IPS-15b (cell line): ENCODE data around the gene CALML3.

Experiments used
- H3K27me3 ChIP-seq: one replicate; pipeline ENCODE4 v1.6.1; 2013; ENCODE audit warnings: low read length; ENCODE audit not compliant: control insufficient read depth, insufficient read depth
- H3K36me3 ChIP-seq: one replicate; pipeline ENCODE4 v1.6.1; 2013; ENCODE audit warnings: low read length; ENCODE audit not compliant: control insufficient read depth, insufficient read depth
- H3K4me1 ChIP-seq: one replicate; pipeline ENCODE4 v1.6.1; 2013; ENCODE audit warnings: mild to moderate bottlenecking, low read length; ENCODE audit not compliant: control insufficient read depth, insufficient read depth
- H3K4me3 ChIP-seq: one replicate; pipeline ENCODE4 v1.5.1; 2013; ENCODE audit warnings: low read depth, low read length
- H3K9ac ChIP-seq: one replicate; pipeline ENCODE4 v1.6.1; 2013; ENCODE audit warnings: low read depth, mild to moderate bottlenecking, low read length
- H3K9me3 ChIP-seq: one replicate; pipeline ENCODE4 v1.6.1; 2013; ENCODE audit warnings: mild to moderate bottlenecking, low read length; ENCODE audit not compliant: control insufficient read depth, insufficient read depth

The CALML3 gene

GRCh38 chr10:5511885-5512280, 12.9 kb upstream of the CALML3 start:
- no peaks in the 10 kb centered on the region for H3K9me3 ChIP-seq
- no peaks in the 10 kb centered on the region for H3K27me3 ChIP-seq

GRCh38 chr10:5512331-5512730, 12.4 kb upstream of the CALML3 start:
- Histone ChIP-seq H3K9ac (no peak overlapping the region), H3K9me3 (no peaks in the 10 kb centered on the region), H3K4me1 (no peaks in the 10 kb centered on the region), H3K36me3 (no peaks in the 10 kb centered on the region), H3K27me3 (no peaks in the 10 kb centered on the region), H3K4me3 (no peak overlapping the region)

More at GRCh38 chr10:5511885-5512280, 12.9 kb upstream of the CALML3 start:
- Histone ChIP-seq H3K4me1 (no peaks in the 10 kb centered on the region), H3K36me3 (no peaks in the 10 kb centered on the region), H3K4me3 (no peak overlapping the region), H3K9ac (no peak overlapping the region)

GRCh38 chr10:5512881-5513612, 11.7 kb upstream of the CALML3 start:
- Histone ChIP-seq H3K4me1 (no peaks in the 10 kb centered on the region), H3K36me3 (no peaks in the 10 kb centered on the region), H3K4me3 (no peak overlapping the region), H3K9me3 (no peaks in the 10 kb centered on the region), H3K9ac (no peak overlapping the region), H3K27me3 (no peaks in the 10 kb centered on the region)

DNA sequence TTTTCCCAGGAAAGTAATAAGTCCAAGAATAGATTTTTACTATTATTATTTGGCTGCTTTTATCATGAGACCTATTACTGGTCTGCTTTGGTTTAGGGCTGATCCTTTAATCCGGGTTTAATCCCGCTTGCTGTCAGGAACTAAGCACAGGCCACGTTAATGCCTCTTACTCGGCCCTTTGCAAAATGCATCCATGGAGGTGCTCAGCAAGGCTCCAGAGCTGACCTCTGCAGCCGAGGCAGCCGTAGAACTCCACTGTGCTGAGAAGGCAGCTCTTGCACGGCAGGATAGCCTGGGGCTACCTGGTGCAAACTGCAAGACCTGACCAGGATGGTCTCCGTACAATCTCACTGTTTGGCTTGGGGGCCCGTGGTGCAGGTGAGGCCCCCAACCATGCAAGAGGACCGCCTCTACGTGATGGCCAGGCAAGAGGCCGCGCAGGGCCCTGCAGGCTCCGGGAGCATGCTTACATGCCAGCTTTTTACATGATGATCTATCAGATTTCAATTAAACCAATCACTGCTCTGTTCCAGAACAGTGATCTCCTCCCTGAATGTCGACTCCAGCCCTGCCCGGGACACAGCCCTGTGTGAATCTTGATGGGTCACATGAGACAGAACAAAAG, 10.4 kb upstream of the CALML3 start:
- Histone ChIP-seq H3K36me3 (no peaks in the 10 kb centered on the region), H3K9me3 (no peaks in the 10 kb centered on the region), H3K4me1 (no peaks in the 10 kb centered on the region), H3K4me3 (no peak overlapping the region), H3K27me3 (no peaks in the 10 kb centered on the region), H3K9ac (no peak overlapping the region)

DNA sequence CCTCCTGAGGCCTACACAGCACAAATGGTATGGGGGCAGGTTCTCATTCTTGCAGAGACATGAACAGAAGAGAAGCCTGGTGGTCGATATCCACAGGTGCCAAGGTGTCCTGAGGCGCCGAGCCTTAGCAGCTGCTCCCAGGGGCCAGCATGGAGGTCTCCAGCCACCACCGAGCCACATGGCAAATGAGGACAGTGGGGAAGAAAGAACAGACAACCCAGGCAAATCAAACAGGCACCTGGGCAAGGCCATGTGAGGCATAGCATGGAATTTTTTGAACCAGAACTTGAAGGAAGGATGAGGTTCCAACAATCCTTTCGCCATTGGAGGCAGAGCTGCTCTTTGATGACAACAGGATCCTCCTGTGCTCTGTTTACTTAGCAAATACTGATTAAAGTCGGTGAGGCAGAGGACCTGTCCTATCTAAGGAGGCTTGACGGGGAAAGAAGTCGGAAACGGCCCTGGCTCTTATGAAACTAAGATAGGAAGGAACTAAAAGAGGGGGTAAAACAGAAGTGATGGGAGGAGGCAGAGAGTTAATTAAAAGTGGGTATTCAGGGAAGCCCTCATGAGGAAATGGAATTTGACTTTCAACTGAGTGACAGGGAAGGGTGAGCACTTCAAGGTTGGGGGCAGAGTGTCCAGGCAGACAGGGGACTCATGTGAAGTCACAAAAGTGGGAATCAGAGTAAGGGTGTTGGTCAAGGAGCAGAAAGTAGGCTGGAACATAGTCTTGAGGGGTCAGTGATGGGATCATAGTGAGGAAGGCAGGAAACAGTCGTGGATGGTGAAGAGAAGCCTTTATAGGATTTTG, 8.6 kb upstream of the CALML3 start:
- no peaks in the 10 kb centered on the region for H3K27me3 ChIP-seq
- peaks cover 5% of the 10 kb centered on the region for H3K9me3 ChIP-seq
- H3K4me3 ChIP-seq: no peak overlapping the region
- no peaks in the 10 kb centered on the region for H3K4me1 ChIP-seq
- no peaks in the 10 kb centered on the region for H3K36me3 ChIP-seq
- H3K9ac ChIP-seq: no peak overlapping the region

- Histone ChIP-seq H3K9me3 (peaks cover 5% of the 10 kb centered on the region), H3K9ac (no peak overlapping the region), H3K27me3 (no peaks in the 10 kb centered on the region), H3K4me3 (no peak overlapping the region), H3K36me3 (no peaks in the 10 kb centered on the region), H3K4me1 (no peaks in the 10 kb centered on the region)
Observed at GRCh38 chr10:5517546-5517945, 7.2 kb upstream of the CALML3 start.

DNA sequence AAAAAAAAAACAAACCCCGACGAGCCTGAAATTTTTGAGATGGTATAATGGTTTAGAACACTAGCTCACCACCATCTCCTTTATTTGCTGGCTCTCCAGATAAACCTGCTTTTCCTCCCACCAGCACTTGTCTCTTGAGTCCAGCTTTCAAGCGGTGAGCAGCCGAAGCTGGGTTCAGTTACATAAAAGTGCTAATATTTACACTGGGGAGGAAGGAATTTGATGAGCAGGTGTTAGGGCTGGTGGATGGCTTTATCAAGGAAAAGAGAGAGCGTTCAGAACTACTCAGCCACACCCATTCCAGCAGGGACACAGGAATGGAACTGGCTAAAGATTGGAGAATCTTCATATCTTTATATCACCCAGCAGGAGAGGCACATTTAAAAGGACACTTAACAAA, 6.6 kb upstream of the CALML3 start:
- Histone ChIP-seq H3K4me1 (no peaks in the 10 kb centered on the region), H3K9me3 (peaks cover 5% of the 10 kb centered on the region), H3K27me3 (no peaks in the 10 kb centered on the region)

GRCh38 chr10:5519054-5519453, 5.7 kb upstream of the CALML3 start:
- Histone ChIP-seq H3K9me3 (peaks cover 5% of the 10 kb centered on the region), H3K9ac (no peak overlapping the region), H3K4me1 (no peaks in the 10 kb centered on the region), H3K36me3 (no peaks in the 10 kb centered on the region), H3K4me3 (no peak overlapping the region), H3K27me3 (no peaks in the 10 kb centered on the region)

More for the DNA sequence above, 6.6 kb upstream of the CALML3 start:
- Histone ChIP-seq H3K4me3 (no peak overlapping the region), H3K36me3 (no peaks in the 10 kb centered on the region), H3K9ac (no peak overlapping the region)

- H3K4me1 ChIP-seq: no peaks in the 10 kb centered on the region
- peaks cover 5% of the 10 kb centered on the region for H3K9me3 ChIP-seq
- H3K36me3 ChIP-seq: no peaks in the 10 kb centered on the region
- no peak overlapping the region for H3K9ac ChIP-seq
- H3K27me3 ChIP-seq: no peaks in the 10 kb centered on the region
- no peak overlapping the region for H3K4me3 ChIP-seq
Observed at GRCh38 chr10:5522913-5523560, 1.7 kb upstream of the CALML3 start.

- Histone ChIP-seq H3K4me3 (no peak overlapping the region), H3K36me3 (no peaks in the 10 kb centered on the region), H3K4me1 (no peaks in the 10 kb centered on the region), H3K27me3 (no peaks in the 10 kb centered on the region), H3K9ac (no peak overlapping the region), H3K9me3 (peaks cover 5% of the 10 kb centered on the region)
Observed at GRCh38 chr10:5523796-5524574, 776 bp upstream of the CALML3 start.
